Mesenchymal stem cell (in vitro differentiated cells and primary cell): ENCODE measurements around the gene IL17C.
A peak's percentile ranks its signal among the peaks of the same experiment; 100 is the strongest.

ENCODE experiments used
- DNase-seq: peaks from one replicate; pipeline ENCODE4 v3.0.0-alpha.2; 2013
- H2AFZ ChIP-seq: one replicate; pipeline ENCODE4 v1.6.1; 2013; ENCODE audit warnings: low read depth, mild to moderate bottlenecking, control low read depth, inconsistent platforms, low read length, moderate library complexity
- H2AK5ac ChIP-seq: 2 replicates; pipeline ENCODE4 v1.6.1; 2013; ENCODE audit warnings: low read length, moderate library complexity, mild to moderate bottlenecking, inconsistent platforms; ENCODE audit not compliant: severe bottlenecking
- H2BK120ac ChIP-seq: one replicate; pipeline ENCODE4 v1.6.1; 2013; ENCODE audit warnings: low read depth, mild to moderate bottlenecking, inconsistent platforms, low read length, moderate library complexity
- H2BK12ac ChIP-seq, 2 experiments: one replicate each; pipeline ENCODE4 v1.6.1; 2013; ENCODE audit warnings: inconsistent platforms in 2 of 2, low read length in 2 of 2, mild to moderate bottlenecking in 2 of 2, moderate library complexity in 2 of 2, control low read depth in 1 of 2
- H2BK15ac ChIP-seq: one replicate; pipeline ENCODE4 v1.6.1; 2013; ENCODE audit warnings: mild to moderate bottlenecking, low read depth, inconsistent platforms; ENCODE audit not compliant: poor library complexity, severe bottlenecking
- H2BK5ac ChIP-seq: 2 replicates; pipeline ENCODE4 v1.6.1; 2013; ENCODE audit warnings: low read depth, mild to moderate bottlenecking, low read length, control low read depth, inconsistent platforms; ENCODE audit not compliant: poor library complexity, severe bottlenecking
- H3K14ac ChIP-seq, 2 experiments: one replicate each; pipeline ENCODE4 v1.6.1; 2013; ENCODE audit warnings: inconsistent platforms in 2 of 2, low read length in 2 of 2, control low read depth in 1 of 2, mild to moderate bottlenecking in 1 of 2, moderate library complexity in 1 of 2
- H3K18ac ChIP-seq, 2 experiments: one replicate each; pipeline ENCODE4 v1.6.1; 2013; ENCODE audit warnings: inconsistent platforms in 2 of 2, low read length in 2 of 2, control low read depth in 1 of 2, low read depth in 1 of 2, mild to moderate bottlenecking in 1 of 2
- H3K23ac ChIP-seq, 2 experiments: one replicate each; pipeline ENCODE4 v1.6.1; 2013; ENCODE audit warnings: inconsistent platforms in 2 of 2, low read length in 2 of 2, mild to moderate bottlenecking in 2 of 2, moderate library complexity in 2 of 2, control low read depth in 1 of 2
- H3K27ac ChIP-seq: 2 replicates; pipeline ENCODE4 v1.5.1; 2013; ENCODE audit warnings: mild to moderate bottlenecking, moderate library complexity, low read length, control low read depth, inconsistent platforms; ENCODE audit not compliant: poor library complexity, severe bottlenecking
- H3K27me3 ChIP-seq, 2 experiments: 2 replicates each; pipeline versions ENCODE4 v1.6.1 to v1.7.0; 2013; ENCODE audit warnings: low read length in 2 of 2, mild to moderate bottlenecking in 2 of 2, moderate library complexity in 2 of 2, control low read depth in 1 of 2, inconsistent platforms in 1 of 2; ENCODE audit not compliant: control insufficient read depth in 1 of 2, insufficient read depth in 1 of 2
- H3K36me3 ChIP-seq, 2 experiments: 2 replicates each; pipeline versions ENCODE4 v1.6.1 to v1.7.0; 2013; ENCODE audit warnings: low read length in 2 of 2, control low read depth in 1 of 2, inconsistent platforms in 1 of 2, low read depth in 1 of 2, mild to moderate bottlenecking in 1 of 2; ENCODE audit not compliant: insufficient read depth in 2 of 2, control insufficient read depth in 1 of 2
- H3K4ac ChIP-seq, 2 experiments: one replicate each; pipeline ENCODE4 v1.6.1; 2013; ENCODE audit warnings: inconsistent platforms in 2 of 2, low read length in 2 of 2, mild to moderate bottlenecking in 2 of 2, moderate library complexity in 2 of 2, control low read depth in 1 of 2, low read depth in 1 of 2
- H3K4me1 ChIP-seq: 2 replicates; pipeline ENCODE4 v1.6.1; 2013; ENCODE audit warnings: low read depth, low read length, control low read depth; ENCODE audit not compliant: control insufficient read depth, insufficient read depth
- H3K4me2 ChIP-seq: 2 replicates; pipeline ENCODE4 v1.6.1; 2013; ENCODE audit warnings: low read length, mild to moderate bottlenecking, inconsistent platforms; ENCODE audit not compliant: poor library complexity, severe bottlenecking
- H3K4me3 ChIP-seq, 2 experiments: 2 replicates each; pipeline versions ENCODE4 v1.5.1 to v1.7.0; 2013; ENCODE audit warnings: low read length in 2 of 2, mild to moderate bottlenecking in 2 of 2, control low read depth in 1 of 2, low read depth in 1 of 2; ENCODE audit not compliant: insufficient read depth in 1 of 2
- H3K79me1 ChIP-seq: replicated peaks from 2 replicates; pipeline ENCODE4 v1.6.1; 2013; ENCODE audit warnings: mild to moderate bottlenecking, control low read depth, low read length, inconsistent platforms; ENCODE audit not compliant: poor library complexity, severe bottlenecking
- H3K9ac ChIP-seq: 2 replicates; pipeline ENCODE4 v1.7.0; 2013; ENCODE audit warnings: mild to moderate bottlenecking, low read length, moderate library complexity
- H3K9me3 ChIP-seq: 2 replicates; pipeline ENCODE4 v1.7.0; 2013; ENCODE audit warnings: mild to moderate bottlenecking, low read length; ENCODE audit not compliant: control insufficient read depth
- H4K8ac ChIP-seq: one replicate; pipeline ENCODE4 v1.6.1; 2013; ENCODE audit warnings: inconsistent platforms, mild to moderate bottlenecking, low read length, moderate library complexity
- H4K91ac ChIP-seq: one replicate; pipeline ENCODE4 v1.6.1; 2013; ENCODE audit warnings: mild to moderate bottlenecking, low read length, inconsistent platforms
- WGBS: methylation state at CpG from one replicate; pipeline ENCODE4 v1.1.7; 2013; ENCODE audit warnings: mixed read lengths; 5-methylcytosine and 5-hydroxymethylcytosine counted together

The IL17C gene

GRCh38 chr16:88610080-88610479 is 28.3 kb upstream of the IL17C start:
- Histone ChIP-seq H3K4me1 (peaks cover 9% of the 10 kb centered on the region), H3K36me3 (peaks cover 65 to 77% of the 10 kb centered on the region in 2 experiments), H3K14ac (no peak overlapping the region), H2BK12ac (no peak overlapping the region), H3K27ac (no peak overlapping the region), H2BK120ac (no peak overlapping the region), H2AFZ (no peak overlapping the region), H2BK15ac (no peak overlapping the region), H3K27me3 (no peaks in the 10 kb centered on the region), H2AK5ac (no peak overlapping the region), H3K4me3 (no peak overlapping the region), H3K79me1 (peaks cover 42% of the 10 kb centered on the region), H2BK5ac (no peak overlapping the region), H3K4me2 (no peak overlapping the region), H3K23ac (no peak overlapping the region), H4K91ac (no peak overlapping the region), H3K4ac (no peak overlapping the region), H4K8ac (no peak overlapping the region), H3K9ac (no peak overlapping the region), H3K9me3 (no peaks in the 10 kb centered on the region), H3K18ac (no peak overlapping the region)
- over 99% methylated on average over 6 of the region's 6 CpGs for WGBS
- DNase-seq = no peak

- H3K9ac ChIP-seq = no peak overlapping the region
- no peak overlapping the region for H3K23ac ChIP-seq
- H3K4me1 ChIP-seq = peaks cover 6% of the 10 kb centered on the region
- no peak overlapping the region for H2AK5ac ChIP-seq
- DNase-seq = no peak
- no peak overlapping the region for H4K91ac ChIP-seq
- H3K9me3 ChIP-seq = no peaks in the 10 kb centered on the region
- no peak overlapping the region for H2BK5ac ChIP-seq
- H2BK120ac ChIP-seq = no peak overlapping the region
- peaks cover 66% of the 10 kb centered on the region in 2 experiments for H3K36me3 ChIP-seq
- WGBS = 72% methylated on average over 37 of the region's 49 CpGs
- peaks cover 49% of the 10 kb centered on the region for H3K79me1 ChIP-seq
- H2AFZ ChIP-seq = no peak overlapping the region
- no peak overlapping the region for H3K14ac ChIP-seq
- peak overlapping the region; percentile 9 for H4K8ac ChIP-seq
- H2BK15ac ChIP-seq = no peak overlapping the region
- no peak overlapping the region for H3K4me3 ChIP-seq
- H3K27ac ChIP-seq = no peak overlapping the region
- no peak overlapping the region for H3K4me2 ChIP-seq
- H3K18ac ChIP-seq = no peak overlapping the region
- H3K4ac ChIP-seq = no peak overlapping the region
- no peaks in the 10 kb centered on the region for H3K27me3 ChIP-seq
- H2BK12ac ChIP-seq = no peak overlapping the region
Observed at GRCh38 chr16:88610909-88611812, 27.2 kb upstream of the IL17C start.

- no peak overlapping the region for H3K14ac ChIP-seq
- H3K27me3 ChIP-seq = no peaks in the 10 kb centered on the region
- no peak overlapping the region for H3K4me3 ChIP-seq
- peaks cover 4% of the 10 kb centered on the region for H3K4me1 ChIP-seq
- no peak overlapping the region for H3K4me2 ChIP-seq
- H3K4ac ChIP-seq = no peak overlapping the region
- H3K18ac ChIP-seq = no peak overlapping the region
- H3K23ac ChIP-seq = no peak overlapping the region
- H3K36me3 ChIP-seq = peaks cover 55 to 70% of the 10 kb centered on the region in 2 experiments
- no peak overlapping the region for H2AFZ ChIP-seq
- no peak overlapping the region for H4K91ac ChIP-seq
- H4K8ac ChIP-seq = no peak overlapping the region
- no peak overlapping the region for H3K27ac ChIP-seq
- H2BK5ac ChIP-seq = no peak overlapping the region
- WGBS = 97% methylated on average over 10 of the region's 10 CpGs
- H3K9ac ChIP-seq = no peak overlapping the region
- H2BK120ac ChIP-seq = no peak overlapping the region
- H2AK5ac ChIP-seq = no peak overlapping the region
- no peaks in the 10 kb centered on the region for H3K9me3 ChIP-seq
- peaks cover 59% of the 10 kb centered on the region for H3K79me1 ChIP-seq
- H2BK15ac ChIP-seq = no peak overlapping the region
- DNase-seq = no peak
- H2BK12ac ChIP-seq = no peak overlapping the region
Observed at GRCh38 chr16:88613293-88613692, 25.1 kb upstream of the IL17C start.

GRCh38 chr16:88613911-88614817 is 24.2 kb upstream of the IL17C start:
- no peak overlapping the region for H2BK15ac ChIP-seq
- H3K4ac ChIP-seq = no peak overlapping the region
- WGBS = 86% methylated on average over 19 of the region's 19 CpGs

More at GRCh38 chr16:88613911-88614817, 24.2 kb upstream of the IL17C start:
- Histone ChIP-seq H3K36me3 (peaks cover 52 to 79% of the 10 kb centered on the region in 2 experiments), H2BK5ac (no peak overlapping the region), H4K8ac (no peak overlapping the region), H3K18ac (no peak overlapping the region), H2BK12ac (no peak overlapping the region), H3K27me3 (no peaks in the 10 kb centered on the region), H3K23ac (no peak overlapping the region), H2AK5ac (no peak overlapping the region), H2AFZ (no peak overlapping the region), H2BK120ac (no peak overlapping the region), H3K27ac (no peak overlapping the region), H3K14ac (no peak overlapping the region), H3K9ac (no peak overlapping the region), H3K4me1 (peaks cover 12% of the 10 kb centered on the region), H3K4me3 (no peak overlapping the region), H3K9me3 (no peaks in the 10 kb centered on the region), H3K79me1 (peaks cover 61% of the 10 kb centered on the region), H4K91ac (no peak overlapping the region), H3K4me2 (no peak overlapping the region)
- peak; percentile 34 for DNase-seq
